Midbrain (tissue), 1 donor: ENCODE measurements around the gene SEPTIN11.
"Not testable (repeated sequence)": the region's sequence is repeated elsewhere in the genome, so short reads cannot be mapped to it uniquely, and the experiment has no call there.

ENCODE experiments used
- DNase-seq: peaks from one replicate; lab custom pipeline; 2025; lab: John Stamatoyannopoulos, UW

SEPTIN11 gene

DNA sequence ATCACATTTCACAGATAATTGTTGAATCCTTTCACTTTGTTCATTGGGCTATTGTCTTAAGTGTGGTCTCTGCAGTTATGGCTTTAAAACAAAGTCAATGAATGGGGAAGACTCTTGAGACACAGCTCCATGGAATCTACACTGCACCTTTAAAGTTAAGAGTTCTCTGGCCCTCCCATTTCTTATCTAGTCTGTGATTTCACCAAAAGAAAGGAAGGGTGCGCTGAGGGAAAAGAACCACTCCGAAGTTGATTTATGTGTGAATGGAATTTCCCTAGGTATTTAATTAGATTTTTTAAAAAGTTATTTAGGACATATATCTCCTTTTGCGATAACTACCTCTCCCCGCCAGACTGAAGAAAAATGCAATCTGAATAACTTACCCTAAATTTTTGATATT is 2.5 kb downstream of the SEPTIN11 start:
- no peak for DNase-seq

DNA sequence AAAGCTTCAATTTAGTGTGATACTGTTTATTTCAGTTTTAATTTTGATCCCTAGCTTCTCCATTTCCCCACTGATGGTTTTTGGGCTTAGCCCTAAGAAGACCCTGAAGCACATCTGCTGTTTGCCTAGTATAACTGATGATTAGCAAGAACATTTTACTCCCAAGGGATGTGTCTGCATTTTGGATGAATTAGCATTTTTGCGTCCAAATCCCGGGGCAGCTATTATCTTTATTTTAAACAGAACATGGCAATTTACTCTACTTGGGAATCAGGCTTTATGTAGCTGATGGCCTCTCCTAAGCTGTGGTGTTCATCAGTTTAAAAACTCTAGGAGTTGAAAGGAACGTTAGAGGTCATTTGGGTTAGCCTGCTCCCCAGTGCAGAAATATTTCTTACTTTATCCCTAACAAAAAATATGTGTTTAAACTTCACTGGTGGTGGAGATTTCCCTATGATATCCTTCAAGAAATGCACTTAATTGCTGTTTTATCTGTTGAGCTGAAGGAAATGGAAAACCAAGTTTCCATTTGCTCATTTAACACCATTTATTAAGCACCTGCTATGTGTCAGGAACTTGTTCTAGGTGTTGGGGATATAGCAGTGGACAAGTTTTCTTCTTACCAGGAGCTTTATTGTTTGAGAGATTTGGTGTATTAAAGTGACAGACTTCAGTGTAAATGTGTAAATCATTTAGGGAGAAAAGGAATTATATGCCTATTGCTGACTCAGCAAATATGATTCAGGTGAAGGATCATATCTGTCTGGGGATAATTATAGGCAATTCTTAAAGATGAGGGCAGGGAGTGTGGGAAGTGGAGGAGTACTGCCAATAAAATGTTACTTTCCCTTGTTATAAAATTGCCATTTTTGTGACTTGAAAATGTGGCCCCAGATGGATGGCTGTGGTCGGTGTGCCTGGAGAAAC is 3.4 kb downstream of the SEPTIN11 start:
- no peak for DNase-seq

DNA sequence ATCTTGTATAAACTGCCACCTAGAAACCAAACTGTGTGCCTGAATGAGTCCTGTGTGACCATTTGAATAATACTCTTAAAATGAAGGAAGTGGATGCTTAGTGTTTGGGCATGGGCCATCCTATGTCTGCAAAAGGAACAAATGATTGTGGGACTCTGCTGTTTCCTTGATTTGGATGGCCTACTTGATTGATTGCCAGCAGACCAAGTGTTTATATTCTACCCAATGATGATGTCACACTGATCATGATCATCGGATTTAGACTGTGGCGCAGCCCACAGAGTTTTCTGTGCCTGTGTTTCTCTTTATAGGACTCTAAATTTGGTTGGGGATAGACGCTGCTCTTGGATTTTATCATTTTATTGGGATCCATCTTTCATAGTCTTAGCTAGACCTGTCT is 4.4 kb downstream of the SEPTIN11 start:
- no peak for DNase-seq

DNA sequence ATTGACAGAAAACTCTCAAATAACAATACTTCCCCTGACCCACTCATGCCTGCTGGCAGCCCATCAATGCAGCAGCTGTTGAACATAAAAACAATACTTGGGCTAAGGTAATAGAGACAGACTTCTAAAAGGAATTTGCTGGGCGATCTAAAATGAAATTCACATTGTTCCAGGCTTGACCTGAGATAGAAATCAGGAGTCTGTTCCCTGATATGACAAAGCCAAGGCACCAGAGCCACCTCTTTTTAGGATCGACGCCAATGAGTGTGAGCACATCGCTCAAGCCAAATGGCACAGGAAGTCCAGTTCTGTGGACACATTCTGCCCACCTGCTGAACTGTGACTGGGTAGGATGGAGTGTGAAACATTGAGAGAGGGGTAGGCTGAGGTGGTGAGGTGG is 4.9 kb downstream of the SEPTIN11 start:
- DNase-seq: no peak

GRCh38 chr4:76955182-76955581 is 5.6 kb downstream of the SEPTIN11 start:
- DNase-seq: no peak

DNA sequence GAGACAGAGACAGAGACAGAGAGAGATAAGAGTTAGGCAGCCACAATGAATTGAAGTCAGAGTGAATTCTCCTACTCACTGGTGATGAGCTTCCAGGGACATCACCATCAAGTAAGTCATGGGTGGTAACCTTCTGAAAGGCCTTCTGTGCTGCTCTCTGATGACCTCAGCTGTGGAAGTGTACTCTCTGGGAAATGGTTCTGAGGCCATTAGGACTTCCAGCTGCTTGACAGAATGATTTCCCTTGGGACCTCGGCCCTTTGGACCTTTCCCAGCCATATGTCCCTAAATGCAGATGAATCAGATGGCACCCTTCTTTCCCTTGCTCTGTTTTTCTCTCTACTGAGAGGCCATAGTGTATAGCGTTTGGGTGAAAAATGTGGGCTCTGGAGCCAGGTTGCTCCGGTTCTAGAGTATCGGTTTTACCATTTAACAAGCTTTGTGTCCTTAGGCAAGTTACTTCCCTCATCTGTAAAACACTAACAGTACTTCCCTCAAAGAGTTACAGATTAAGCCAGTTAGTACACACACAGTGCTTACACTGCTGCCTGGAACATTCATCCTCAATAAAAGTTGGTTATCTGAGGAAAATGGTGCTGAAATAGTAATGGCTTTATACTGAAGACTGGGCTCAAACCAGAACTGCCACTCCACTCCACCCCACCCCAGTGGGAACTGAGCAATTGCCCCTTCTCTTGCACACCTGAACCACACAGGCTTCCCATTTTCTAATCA is 7.6 kb downstream of the SEPTIN11 start:
- DNase-seq: no peak

- DNase-seq: no peak
These were observed 9.3 kb downstream of the SEPTIN11 start for GRCh38 chr4:76958891-76959290.

- DNase-seq: no peak
These were observed 10.5 kb downstream of the SEPTIN11 start for GRCh38 chr4:76960014-76960413.

- DNase-seq: no peak
These were observed 13.0 kb downstream of the SEPTIN11 start for GRCh38 chr4:76962406-76963130.

DNA sequence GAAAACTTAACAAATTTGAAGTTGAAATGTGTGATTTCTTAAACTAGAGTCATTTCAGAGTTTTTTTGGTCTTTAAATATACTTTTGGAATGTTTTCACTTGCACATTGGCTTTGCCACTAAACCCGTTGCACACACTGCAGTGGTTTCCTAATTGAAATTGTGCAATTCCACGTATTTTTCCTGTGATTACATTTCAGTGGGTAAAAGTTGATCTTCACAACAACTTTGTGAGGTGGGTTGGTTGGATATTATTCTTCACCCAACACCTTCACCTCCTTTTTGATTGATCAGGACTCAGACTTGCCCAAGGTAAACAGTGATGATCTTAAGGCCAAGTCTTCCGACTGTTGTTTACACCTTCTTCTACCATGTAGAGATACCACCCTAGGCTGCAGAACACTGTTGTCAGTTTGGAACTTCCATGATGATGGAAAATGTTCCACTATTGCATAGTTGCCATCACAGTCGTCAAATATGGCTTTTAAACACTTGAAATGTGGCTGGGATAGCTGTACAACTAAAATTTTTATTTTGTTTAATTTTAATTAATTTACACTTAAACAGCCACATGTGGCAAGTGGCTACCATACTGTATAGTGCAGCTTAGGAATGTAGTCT is 13.7 kb downstream of the SEPTIN11 start:
- no peak for DNase-seq

DNA sequence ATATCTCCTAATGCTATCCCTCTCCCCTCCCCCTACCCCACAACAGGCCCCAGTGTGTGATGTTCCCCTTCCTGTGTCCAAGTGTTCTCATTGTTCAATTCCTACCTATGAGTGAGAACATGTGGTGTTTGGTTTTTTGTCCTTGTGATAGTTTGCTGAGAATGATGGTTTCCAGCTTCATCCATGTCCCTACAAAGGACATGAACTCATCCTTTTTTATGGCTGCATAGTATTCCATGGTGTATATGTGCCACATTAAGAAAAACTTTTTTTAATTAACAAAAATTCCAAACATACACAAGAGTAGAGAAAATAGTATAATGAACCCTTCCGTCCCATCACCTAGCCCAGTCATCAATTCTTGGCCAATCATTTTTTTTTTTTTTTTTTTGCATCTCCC is 14.4 kb downstream of the SEPTIN11 start:
- DNase-seq: not testable (repeated sequence)

DNA sequence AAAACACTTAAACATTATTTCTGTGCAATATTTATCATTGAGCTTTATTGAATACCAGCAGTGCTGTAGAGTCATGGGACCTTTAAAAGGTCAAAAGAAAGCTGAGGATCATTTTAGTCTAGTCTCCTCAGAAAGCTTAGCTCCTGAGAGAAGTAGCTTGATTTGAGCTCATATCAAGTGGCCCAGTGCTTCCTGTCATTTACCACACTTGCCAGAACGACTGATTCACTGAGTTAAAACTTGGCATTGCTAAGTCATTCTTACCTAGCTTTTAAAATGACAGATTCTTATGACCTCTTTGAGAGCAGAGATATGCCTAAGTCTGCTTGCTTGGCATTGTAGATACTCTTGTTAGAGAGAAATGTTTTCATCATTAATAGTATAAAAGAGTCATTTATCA is 15.2 kb downstream of the SEPTIN11 start:
- no peak for DNase-seq

GRCh38 chr4:76965866-76966579 is 16.5 kb downstream of the SEPTIN11 start:
- no peak for DNase-seq

- DNase-seq: no peak
These were observed 19.4 kb downstream of the SEPTIN11 start for GRCh38 chr4:76968937-76969336.

DNA sequence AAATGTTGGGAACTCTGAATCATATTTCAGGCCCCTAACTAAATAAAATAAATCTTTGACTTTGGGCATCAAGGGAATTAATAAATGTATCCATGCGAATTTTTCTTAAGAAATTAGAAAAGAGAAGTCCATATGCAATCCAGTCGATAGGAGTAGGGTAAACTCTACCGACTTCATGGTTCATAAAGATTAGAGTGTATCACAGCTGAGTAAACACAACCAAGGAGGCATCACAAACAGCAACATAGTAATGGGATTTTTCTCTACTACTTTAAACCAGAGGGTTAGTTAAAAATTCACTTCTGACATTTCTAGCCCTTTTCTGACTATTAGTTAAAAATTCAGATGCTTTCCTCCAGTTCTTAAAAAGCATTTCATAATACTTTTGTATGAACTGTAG is 19.9 kb downstream of the SEPTIN11 start:
- no peak for DNase-seq

DNA sequence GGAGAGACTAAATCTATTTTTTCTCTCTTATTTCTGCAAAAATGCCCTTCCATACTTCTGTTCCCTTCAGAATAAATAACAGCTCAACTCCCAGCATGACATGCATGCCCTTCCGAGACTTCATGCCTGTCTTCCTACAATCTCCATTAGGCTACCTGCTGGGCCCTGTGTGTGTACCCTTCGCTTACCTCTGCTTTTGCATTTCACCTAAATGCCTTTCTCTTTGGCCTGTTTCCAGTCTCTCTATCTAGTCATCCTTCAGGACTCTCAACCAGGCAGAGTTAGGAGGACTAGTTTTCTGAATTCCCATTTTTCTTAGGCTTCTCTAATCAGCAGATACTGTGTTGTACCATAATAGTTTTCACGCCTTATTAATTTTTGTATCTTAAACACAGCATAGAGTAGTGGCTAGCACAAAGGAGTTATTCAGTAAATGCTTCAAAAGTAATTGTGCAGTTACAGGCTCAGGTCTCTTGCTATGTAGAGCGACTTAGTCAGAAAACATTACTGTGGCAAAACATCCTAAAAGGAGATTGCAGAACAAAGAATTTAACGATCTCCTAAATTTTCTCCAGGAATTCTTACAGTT is 20.5 kb downstream of the SEPTIN11 start:
- no peak for DNase-seq

GRCh38 chr4:76972306-76972705 is 22.8 kb downstream of the SEPTIN11 start:
- DNase-seq: no peak

GRCh38 chr4:76974150-76974549 is 24.6 kb downstream of the SEPTIN11 start:
- DNase-seq: no peak

DNA sequence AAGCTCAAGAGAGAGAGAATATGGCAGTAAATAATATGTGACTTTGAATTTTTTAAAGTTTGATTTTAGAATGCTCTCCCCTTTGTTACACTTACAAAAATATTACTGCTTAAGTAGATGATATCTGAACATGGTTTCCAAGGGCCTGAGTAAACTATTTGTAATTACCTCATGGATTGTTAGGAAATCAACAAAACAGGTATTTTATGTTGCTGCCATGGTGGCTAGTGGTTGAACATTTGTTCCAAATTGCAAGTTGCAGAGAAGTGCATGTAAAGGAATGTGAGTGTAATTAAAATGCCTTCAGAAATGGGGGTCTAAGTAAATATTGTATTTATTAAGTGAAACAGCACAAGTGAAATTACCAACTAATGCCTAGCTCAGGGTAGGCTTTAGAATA is 27.6 kb downstream of the SEPTIN11 start:
- DNase-seq: no peak

- DNase-seq: no peak
These were observed 28.3 kb downstream of the SEPTIN11 start for GRCh38 chr4:76977736-76978350.

DNA sequence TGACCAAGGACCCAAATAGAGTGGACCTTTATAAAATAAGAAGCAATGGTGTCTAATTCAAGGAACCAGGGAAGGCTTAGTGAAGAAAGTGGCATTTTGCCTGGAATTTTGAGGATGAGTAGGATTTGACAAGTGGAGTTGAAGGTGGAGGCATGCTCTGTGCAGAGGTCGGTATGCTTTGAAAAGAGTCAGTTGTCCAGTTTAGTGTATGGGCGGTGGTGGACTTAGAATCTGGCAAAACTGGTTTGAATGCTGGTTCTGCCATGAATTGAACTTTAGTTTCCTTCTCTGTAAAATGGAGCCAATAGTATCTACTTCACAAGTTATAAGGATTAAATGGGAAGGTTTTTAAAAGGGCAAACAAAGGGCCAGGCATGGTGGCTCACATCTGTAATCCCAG is 29.7 kb downstream of the SEPTIN11 start:
- DNase-seq: no peak
